Stimulated activated CD4-positive, alpha-beta T cell treated with anti-CD3 and anti-CD28 coated beads, Interleukin-2, amount 100 ng/mL, for 24 hours (primary cell): ENCODE results near the gene SLC22A17.
"Not testable (repeated sequence)": the region's sequence is repeated elsewhere in the genome, so short reads cannot be mapped to it uniquely, and the experiment has no call there.

ENCODE experiments used
- DNase-seq, 2 donors: peaks; one replicate each; pipeline ENCODE4 v3.0.0-alpha.2; 2020

SLC22A17 gene

GRCh38 chr14:23352506-23353432, at the start of gene SLC22A17:
SLC22A17 (minus strand) TSS chr14:23352887.
- DNase-seq = peak; percentile 56 to 66

- DNase-seq = no peak
Observed at GRCh38 chr14:23401291-23401690, 48.6 kb upstream of the SLC22A17 start.

- DNase-seq = not testable (repeated sequence)
Observed at GRCh38 chr14:23400496-23401149, 47.9 kb upstream of the SLC22A17 start.

GRCh38 chr14:23399591-23399990, 46.9 kb upstream of the SLC22A17 start:
- DNase-seq = no peak

- DNase-seq = no peak
Observed at GRCh38 chr14:23399136-23399535, 46.4 kb upstream of the SLC22A17 start.

- DNase-seq = no peak
Observed at GRCh38 chr14:23398348-23398747, 45.7 kb upstream of the SLC22A17 start.

- no peak for DNase-seq
Observed at GRCh38 chr14:23396781-23397407, 44.2 kb upstream of the SLC22A17 start.

GRCh38 chr14:23396126-23396525, 43.4 kb upstream of the SLC22A17 start:
- no peak for DNase-seq

- DNase-seq = no peak
Observed at GRCh38 chr14:23392613-23393012, 39.9 kb upstream of the SLC22A17 start.

GRCh38 chr14:23389871-23390270, 37.2 kb upstream of the SLC22A17 start:
- not testable (repeated sequence) for DNase-seq

- DNase-seq = no peak
Observed at GRCh38 chr14:23389396-23389795, 36.7 kb upstream of the SLC22A17 start.

- no peak for DNase-seq
Observed at GRCh38 chr14:23388996-23389395, 36.3 kb upstream of the SLC22A17 start.

- DNase-seq = no peak
Observed at GRCh38 chr14:23387916-23388882, 35.5 kb upstream of the SLC22A17 start.

- DNase-seq = no peak
Observed at GRCh38 chr14:23386999-23387398, 34.3 kb upstream of the SLC22A17 start.

- DNase-seq = not testable (repeated sequence)
Observed at GRCh38 chr14:23386266-23386657, 33.6 kb upstream of the SLC22A17 start.

- DNase-seq = no peak
Observed at GRCh38 chr14:23385642-23386265, 33.1 kb upstream of the SLC22A17 start.

GRCh38 chr14:23385244-23385641, 32.6 kb upstream of the SLC22A17 start:
- no peak for DNase-seq

- no peak for DNase-seq
Observed at GRCh38 chr14:23384364-23385080, 31.8 kb upstream of the SLC22A17 start.

- DNase-seq = no peak
Observed at GRCh38 chr14:23382731-23383440, 30.2 kb upstream of the SLC22A17 start.

- DNase-seq = no peak
Observed at GRCh38 chr14:23382276-23382675, 29.6 kb upstream of the SLC22A17 start.

GRCh38 chr14:23381871-23382270, 29.2 kb upstream of the SLC22A17 start:
- no peak for DNase-seq
